Ectodermal cell (in vitro differentiated cells): ENCODE measurements around the gene SSR4. TPM values are rescaled to one million over a fixed set of nuclear protein-coding genes. Genes with fewer than 3 reads are reported as not detected.
"Not testable (repeated sequence)": the region's sequence is repeated elsewhere in the genome, so short reads cannot be mapped to it uniquely, and the experiment has no call there.

Experiments used
- H3K27ac ChIP-seq: 2 replicates; pipeline ENCODE4 v1.7.0; 2013; ENCODE audit warnings: mild to moderate bottlenecking, low read depth, low read length; ENCODE audit not compliant: insufficient read depth, poor library complexity, severe bottlenecking
- H3K27me3 ChIP-seq: 2 replicates; pipeline ENCODE4 v1.7.0; 2013; ENCODE audit warnings: mild to moderate bottlenecking, low read length; ENCODE audit not compliant: insufficient read depth, control insufficient read depth, poor library complexity, severe bottlenecking
- H3K36me3 ChIP-seq: one replicate; pipeline ENCODE4 v1.7.0; 2013; ENCODE audit warnings: low read length; ENCODE audit not compliant: control insufficient read depth, insufficient read depth
- H3K4me1 ChIP-seq: one replicate; pipeline ENCODE4 v1.7.0; 2013; ENCODE audit warnings: low read length; ENCODE audit not compliant: control insufficient read depth, insufficient read depth
- H3K4me3 ChIP-seq: 2 replicates; pipeline ENCODE4 v1.7.0; 2013; ENCODE audit warnings: low read depth, low read length, control low read depth; ENCODE audit not compliant: insufficient read depth
- H3K9me3 ChIP-seq: 2 replicates; pipeline ENCODE4 v1.7.0; 2013; ENCODE audit warnings: mild to moderate bottlenecking, low read length, moderate library complexity; ENCODE audit not compliant: control insufficient read depth
- WGBS, 2 experiments: methylation state at CpG; one replicate each; pipeline ENCODE4 v1.1.7; 2013; ENCODE audit warnings: missing lambda C conversion rate in 2 of 2; 5-methylcytosine and 5-hydroxymethylcytosine counted together
- polyA plus RNA-seq, 4 experiments: library from polyadenylated mRNA; stranded (reverse); fragments of 50-300 nt; gene quantifications; one replicate each; pipeline ENCODE4 v1.2.3, GENCODE V29; 2013

The SSR4 gene
- polyA plus RNA-seq (2013, experiment 1 of 4), result 231 TPM
- polyA plus RNA-seq (2013, experiment 2 of 4), result 222 TPM
- polyA plus RNA-seq (2013, experiment 3 of 4), result 243 TPM
- 245 TPM for polyA plus RNA-seq (2013, experiment 4 of 4)

GRCh38 chrX:153794018-153794896 lies at the start of gene SSR4, which contains the start of gene IDH3G:
TSS of gene SSR4 (plus strand) at chrX:153794668. CDS start at chrX:153794688, 20 bp downstream.
TSS of gene IDH3G (minus strand) at chrX:153794375. CDS start at chrX:153794326, 49 bp downstream.
- Histone ChIP-seq H3K27ac (peak within 1 kb of the TSS; percentile 77), H3K36me3 (peaks cover 4% of the 10 kb centered on the region), H3K4me3 (peak within 1 kb of the TSS; percentile 72), H3K9me3 (no peaks in the 10 kb centered on the region), H3K4me1 (peaks cover 5% of the 10 kb centered on the region), H3K27me3 (no peaks in the 10 kb centered on the region)
- 0 to 1% methylated on average over 92 of the region's 92 CpGs for WGBS, 2 experiments

GRCh38 chrX:153745067-153745433 lies 49.4 kb upstream of the SSR4 start:
- not testable (repeated sequence) for H3K27me3 ChIP-seq, H3K9me3 ChIP-seq, H3K4me1 ChIP-seq, H3K36me3 ChIP-seq, H3K27ac ChIP-seq, H3K4me3 ChIP-seq
- 86% methylated on average over 12 of the region's 12 CpGs for WGBS, 2 experiments

GRCh38 chrX:153746359-153746758 lies 48.1 kb upstream of the SSR4 start:
- H3K4me1 ChIP-seq, result no peaks in the 10 kb centered on the region
- WGBS, 2 experiments, result 94 to 97% methylated on average over 3 of the region's 3 CpGs
- no peak overlapping the region for H3K27ac ChIP-seq
- no peak overlapping the region for H3K4me3 ChIP-seq
- no peaks in the 10 kb centered on the region for H3K9me3 ChIP-seq
- no peaks in the 10 kb centered on the region for H3K36me3 ChIP-seq
- no peaks in the 10 kb centered on the region for H3K27me3 ChIP-seq

- H3K27ac ChIP-seq, H3K4me1 ChIP-seq, H3K4me3 ChIP-seq, H3K27me3 ChIP-seq, H3K36me3 ChIP-seq, H3K9me3 ChIP-seq: not testable (repeated sequence)
- 89 to 96% methylated on average over 5 of the region's 6 CpGs for WGBS, 2 experiments
Measured at GRCh38 chrX:153746991-153747390, 47.5 kb upstream of the SSR4 start.

GRCh38 chrX:153749017-153749416 lies 45.5 kb upstream of the SSR4 start:
- H3K27ac ChIP-seq, H3K4me3 ChIP-seq, H3K9me3 ChIP-seq, H3K4me1 ChIP-seq, H3K27me3 ChIP-seq, H3K36me3 ChIP-seq: not testable (repeated sequence)
- 91% methylated on average over 7 of the region's 7 CpGs for WGBS, 2 experiments

GRCh38 chrX:153750127-153750774 lies 44.2 kb upstream of the SSR4 start:
- Histone ChIP-seq H3K27ac (no peak overlapping the region), H3K4me3 (no peak overlapping the region), H3K9me3 (no peaks in the 10 kb centered on the region), H3K27me3 (no peaks in the 10 kb centered on the region), H3K36me3 (no peaks in the 10 kb centered on the region), H3K4me1 (no peaks in the 10 kb centered on the region)
- WGBS, 2 experiments, result 86 to 91% methylated on average over 12 of the region's 12 CpGs

- Histone ChIP-seq H3K9me3 (no peaks in the 10 kb centered on the region), H3K27me3 (no peaks in the 10 kb centered on the region), H3K4me1 (no peaks in the 10 kb centered on the region), H3K36me3 (no peaks in the 10 kb centered on the region), H3K4me3 (no peak overlapping the region), H3K27ac (no peak overlapping the region)
- 100% methylated on average over 1 of the region's 1 CpG; no CpG with 5 or more reads in 1 of the 2 experiments for WGBS, 2 experiments
Measured at GRCh38 chrX:153755136-153755535, 39.3 kb upstream of the SSR4 start.

- 88 to 89% methylated on average over 15 of the region's 15 CpGs for WGBS, 2 experiments
- Histone ChIP-seq H3K9me3 (no peaks in the 10 kb centered on the region), H3K36me3 (no peaks in the 10 kb centered on the region), H3K4me1 (peaks cover 15% of the 10 kb centered on the region), H3K4me3 (no peak overlapping the region), H3K27me3 (no peaks in the 10 kb centered on the region), H3K27ac (no peak overlapping the region)
Measured at GRCh38 chrX:153761863-153762262, 32.6 kb upstream of the SSR4 start.

- no peaks in the 10 kb centered on the region for H3K27me3 ChIP-seq
- WGBS, 2 experiments, result 92 to 93% methylated on average over 14 of the region's 14 CpGs
- H3K4me1 ChIP-seq, result peaks cover 15% of the 10 kb centered on the region
- no peak overlapping the region for H3K27ac ChIP-seq
- H3K9me3 ChIP-seq, result no peaks in the 10 kb centered on the region
- no peaks in the 10 kb centered on the region for H3K36me3 ChIP-seq
- no peak overlapping the region for H3K4me3 ChIP-seq
Measured at GRCh38 chrX:153762626-153763173, 31.8 kb upstream of the SSR4 start.

- Histone ChIP-seq H3K9me3 (no peaks in the 10 kb centered on the region), H3K27ac (no peak overlapping the region), H3K4me1 (peaks cover 15% of the 10 kb centered on the region), H3K4me3 (no peak overlapping the region), H3K36me3 (no peaks in the 10 kb centered on the region), H3K27me3 (no peaks in the 10 kb centered on the region)
- 86 to 88% methylated on average over 18 of the region's 18 CpGs for WGBS, 2 experiments
Measured at GRCh38 chrX:153763298-153763932, 31.1 kb upstream of the SSR4 start.
